Testis (tissue), 3 donors: ENCODE results near the gene NEXN. TPM values are rescaled to one million over a fixed set of nuclear protein-coding genes. Genes with fewer than 3 reads are reported as not detected.

ENCODE experiments used
- DNase-seq: peaks from one replicate; pipeline ENCODE4 v3.0.0-alpha.2; 2019
- H3K27ac ChIP-seq, 2 donors: fragments of 200-600 bp; sonication (generic); one replicate each; pipeline ENCODE4 v1.5.1; 2019
- H3K27me3 ChIP-seq: fragments of 200-600 bp; sonication (generic); one replicate; pipeline ENCODE4 v1.5.1; 2019
- H3K36me3 ChIP-seq: fragments of 200-600 bp; sonication (generic); one replicate; pipeline ENCODE4 v1.5.1; 2017; ENCODE audit warnings: low read depth; ENCODE audit errors: missing control alignments
- H3K4me1 ChIP-seq: fragments of 200-600 bp; sonication (generic); one replicate; pipeline ENCODE4 v1.5.1; 2019
- H3K4me3 ChIP-seq, 2 donors: fragments of 200-600 bp; sonication (generic); one replicate each; pipeline ENCODE4 v1.5.1; 2017 to 2019
- H3K9me3 ChIP-seq: fragments of 200-600 bp; sonication (generic); one replicate; pipeline ENCODE4 v1.5.1; 2017
- CTCF ChIP-seq, 3 experiments: fragments of 450-650 bp in 2 of 3; fragments of 200-600 bp in 1 of 3; sonication (generic) in 1 of 3; IDR thresholded peaks; one replicate each; pipeline ENCODE4 v1.5.1; 2016 to 2019; ENCODE audit warnings: antibody characterized with exemption in 3 of 3, mild to moderate bottlenecking in 2 of 3, moderate library complexity in 1 of 3
- POLR2A ChIP-seq: fragments of 450-650 bp; IDR thresholded peaks from one replicate; pipeline ENCODE4 v1.6.1; 2017; ENCODE audit warnings: antibody characterized with exemption, mild to moderate bottlenecking, moderate library complexity
- WGBS, 2 donors: methylation state at CpG; one replicate each; pipeline ENCODE4 v1.1.5; 2018; 5-methylcytosine and 5-hydroxymethylcytosine counted together
- intact Hi-C: fragments of 100-400 bp; cut with DNase I; formaldehyde crosslinking; loops from one replicate; pipeline ENCODE4 v1.15.1; 2023; ENCODE audit warnings: low total_unique reads
- polyA plus RNA-seq: library from polyadenylated mRNA; stranded (reverse); fragments of 350-450 nt; fragmentation: Illumina TruSeq; extraction: RNeasy Lipid Tissue Mini Kit (QIAGEN cat#74804); gene quantifications from one replicate; pipeline ENCODE4 v1.2.3, GENCODE V29; 2014; ENCODE audit warnings: low read depth, low replicate concordance; ENCODE audit not compliant: insufficient read depth
- total RNA-seq, 2 donors: library from RNA; depleted of rRNA; stranded (reverse); fragments of >200 nt; gene quantifications; one replicate each; pipeline ENCODE4 v1.2.3, GENCODE V29; 2016

Gene NEXN
- total and polyA plus RNA-seq, 3 donors from 2014 or later: 2.5 to 10.6 (median 4.6) TPM

- intact Hi-C loops: no loop called here
- Histone ChIP-seq H3K27ac (no peak overlapping the region), H3K27me3 (no peaks in the 10 kb centered on the region), H3K9me3 (no peaks in the 10 kb centered on the region), H3K4me1 (peaks cover 6% of the 10 kb centered on the region), H3K4me3 (no peak overlapping the region), H3K36me3 (no peaks in the 10 kb centered on the region)
- 82 to 83% methylated on average over 3 of the region's 3 CpGs for WGBS, 2 donors
- no peak for DNase-seq
- TF ChIP-seq POLR2A (no peak), CTCF (IDR thresholded peaks at IDR 0.05) (no peak)
Observed at GRCh38 chr1:77955709-77956108, 67.3 kb downstream of the NEXN start.

- intact Hi-C loops: no loop called here
- H3K4me1 ChIP-seq: peaks cover 6% of the 10 kb centered on the region
- H3K27ac ChIP-seq: peak overlapping the region in 1 of 2 donors; percentile 12
- H3K9me3 ChIP-seq: no peaks in the 10 kb centered on the region
- no peak overlapping the region for H3K4me3 ChIP-seq
- H3K27me3 ChIP-seq: no peaks in the 10 kb centered on the region
- WGBS, 2 donors: 49 to 71% methylated on average over 3 of the region's 3 CpGs
- TF ChIP-seq POLR2A: no peak
- TF ChIP-seq CTCF (IDR thresholded peaks at IDR 0.05): no peak
- no peak for DNase-seq
- H3K36me3 ChIP-seq: no peaks in the 10 kb centered on the region
Observed at GRCh38 chr1:77956464-77956863, 68.0 kb downstream of the NEXN start.

GRCh38 chr1:77958391-77958790 lies 70.0 kb downstream of the NEXN start:
- Histone ChIP-seq H3K4me3 (no peak overlapping the region), H3K9me3 (no peaks in the 10 kb centered on the region), H3K4me1 (peaks cover 6% of the 10 kb centered on the region), H3K36me3 (peaks cover 1% of the 10 kb centered on the region), H3K27ac (no peak overlapping the region), H3K27me3 (no peaks in the 10 kb centered on the region)
- no peak for DNase-seq
- intact Hi-C loops: no loop called here
- TF ChIP-seq POLR2A (no peak), CTCF (IDR thresholded peaks at IDR 0.05) (no peak)

- intact Hi-C loops: no loop called here
- DNase-seq: no peak
- H3K4me1 ChIP-seq: peaks cover 6% of the 10 kb centered on the region
- H3K27ac ChIP-seq: no peak overlapping the region
- WGBS, 2 donors: 90 to 95% methylated on average over 2 of the region's 2 CpGs
- no peaks in the 10 kb centered on the region for H3K27me3 ChIP-seq
- no peak overlapping the region for H3K4me3 ChIP-seq
- H3K9me3 ChIP-seq: no peaks in the 10 kb centered on the region
- TF ChIP-seq POLR2A (no peak), CTCF (IDR thresholded peaks at IDR 0.05) (no peak)
- H3K36me3 ChIP-seq: peaks cover 3% of the 10 kb centered on the region
Observed at GRCh38 chr1:77958850-77959249, 70.4 kb downstream of the NEXN start.

GRCh38 chr1:77961392-77961791 lies 73.0 kb downstream of the NEXN start:
- Histone ChIP-seq H3K36me3 (peaks cover 10% of the 10 kb centered on the region), H3K27me3 (no peaks in the 10 kb centered on the region), H3K4me1 (no peaks in the 10 kb centered on the region), H3K27ac (no peak overlapping the region), H3K4me3 (no peak overlapping the region), H3K9me3 (no peaks in the 10 kb centered on the region)
- TF ChIP-seq CTCF (IDR thresholded peaks at IDR 0.05): no peak
- no peak for TF ChIP-seq POLR2A
- 85 to 93% methylated on average over 2 of the region's 2 CpGs for WGBS, 2 donors
- no peak for DNase-seq
- intact Hi-C loops: no loop called here
